HepG2 (cell line): ENCODE data around the gene ARHGAP10. TPM values are rescaled to one million over a fixed set of nuclear protein-coding genes. Genes with fewer than 3 reads are reported as not detected.

Source experiments
- HDAC1 ChIP-seq: sonication (generic); formaldehyde crosslinking; IDR thresholded peaks from 2 replicates; pipeline ENCODE4 v1.5.1; 2020; ENCODE audit warnings: mild to moderate bottlenecking, missing genetic modification reagents
- HNF1B ChIP-seq: sonication (generic); formaldehyde crosslinking; IDR thresholded peaks from 2 replicates; pipeline ENCODE4 v1.5.1; 2020; ENCODE audit warnings: mild to moderate bottlenecking, moderate library complexity, missing genetic modification reagents
- JUND ChIP-seq: sonication (generic); formaldehyde crosslinking; IDR thresholded peaks from 2 replicates; pipeline ENCODE4 v1.8.0; 2022; ENCODE audit warnings: mild to moderate bottlenecking, missing genetic modification reagents
- NR2F2 ChIP-seq: IDR thresholded peaks from 2 replicates; pipeline ENCODE4 v1.6.1; 2012; ENCODE audit warnings: low read depth, inconsistent platforms, borderline replicate concordance
- RFX5 ChIP-seq: IDR thresholded peaks from 2 replicates; pipeline ENCODE4 v1.6.1; 2011; ENCODE audit warnings: low read depth, low read length, improper control_type of control experiment
- SRSF1 ChIP-seq: fragments of 200-400 bp; formaldehyde crosslinking; optimal IDR thresholded peaks from 2 replicates; pipeline ENCODE3; 2017; ENCODE audit warnings: mild to moderate bottlenecking, low read depth, low read length, moderate library complexity
- TCF7L2 ChIP-seq: IDR thresholded peaks from 2 replicates; pipeline ENCODE4 v1.6.1; 2011; ENCODE audit warnings: mild to moderate bottlenecking, low read depth, low read length, moderate library complexity
- U2AF1 ChIP-seq: fragments of 200-400 bp; formaldehyde crosslinking; optimal IDR thresholded peaks from 2 replicates; pipeline ENCODE3; 2017; ENCODE audit warnings: mild to moderate bottlenecking, low read depth, low read length
- ZBTB40 ChIP-seq, 2 experiments: fragments of 450-650 bp in 1 of 2; sonication (generic) in 1 of 2; formaldehyde crosslinking in 1 of 2; IDR thresholded peaks; 2 replicates each; pipeline versions ENCODE4 v1.6.1 to v1.8.0; 2016 to 2022; ENCODE audit warnings: antibody characterized with exemption in 1 of 2, mild to moderate bottlenecking in 1 of 2, missing genetic modification reagents in 1 of 2
- ZMYM4 ChIP-seq: sonication (generic); formaldehyde crosslinking; IDR thresholded peaks from 2 replicates; pipeline ENCODE4 v1.8.1; 2023; ENCODE audit warnings: mild to moderate bottlenecking, missing genetic modification reagents
- ZNF335 ChIP-seq: sonication (generic); formaldehyde crosslinking; IDR thresholded peaks from 2 replicates; pipeline ENCODE4 v1.4.0; 2020; ENCODE audit warnings: missing genetic modification reagents
- ZSCAN12 ChIP-seq: sonication (generic); formaldehyde crosslinking; IDR thresholded peaks from 2 replicates; pipeline ENCODE4 v1.9.0; 2021; ENCODE audit warnings: mild to moderate bottlenecking, missing genetic modification reagents
- polyA plus RNA-seq, 8 experiments: library from polyadenylated mRNA; depleted of rRNA in 3 of 8; stranded (reverse) in 7 of 8; unstranded in 1 of 8; fragments of >200 nt; fragmentation: Illumina TruSeq in 4 of 8; extraction: Trizol in 4 of 8; gene quantifications; 2 replicates each; pipeline versions ENCODE4 v1.2.1 to v1.2.3, GENCODE V29; 2011 to 2016; ENCODE audit warnings: low read depth in 4 of 8, missing spikeins in 1 of 8, mixed read lengths in 1 of 8; ENCODE audit not compliant: insufficient read depth in 1 of 8
- total RNA-seq, 5 experiments: library from RNA; depleted of rRNA; stranded (reverse); fragments of >200 nt; fragmentation: Illumina TruSeq; extraction: Trizol; gene quantifications; 2 replicates each; pipeline ENCODE4 v1.2.3, GENCODE V29; 2016; ENCODE audit warnings: low read depth in 1 of 5
- TF ChIP-seq, protein P1 (sequence below): sonication (generic); formaldehyde crosslinking; IDR thresholded peaks from 2 replicates; pipeline ENCODE4 v1.9.0; 2021; ENCODE audit warnings: missing genetic modification reagents, mild to moderate bottlenecking, borderline replicate concordance
- TF ChIP-seq, protein P2 (sequence below): IDR thresholded peaks from 2 replicates; pipeline ENCODE4 v1.6.1; 2016; ENCODE audit warnings: low read depth, borderline replicate concordance

ARHGAP10 gene
- total and polyA plus RNA-seq, 2 of the 13 experiments (the other 11 are each of a cell fraction or from before 2014, with no cell fraction given) = 0.45 to 1.6 TPM

GRCh38 chr4:147683717-147684700 is 47.9 kb upstream of the ARHGAP10 start, which contains the start of gene PRMT9 (continued):
- TF ChIP-seq HNF1B (CRISPR knock-in tag) (no peak), ZNF335 (CRISPR knock-in tag) (no peak), RFX5 (no peak), JUND (CRISPR knock-in tag) (no peak), NR2F2 (no peak), HDAC1 (CRISPR knock-in tag) (peak; percentile 87), TCF7L2 (no peak), SRSF1 (no peak), U2AF1 (no peak), ZBTB40 (IDR thresholded peaks at IDR 0.05) (no peak), ZBTB40 (CRISPR knock-in tag; IDR thresholded peaks at IDR 0.05) (peak; percentile 73), ZSCAN12 (CRISPR knock-in tag) (0 out of 2 replicates have a peak, but pooled peaks have one; percentile 23), ZMYM4 (peak; percentile 95)
- TF ChIP-seq, protein P1, sequence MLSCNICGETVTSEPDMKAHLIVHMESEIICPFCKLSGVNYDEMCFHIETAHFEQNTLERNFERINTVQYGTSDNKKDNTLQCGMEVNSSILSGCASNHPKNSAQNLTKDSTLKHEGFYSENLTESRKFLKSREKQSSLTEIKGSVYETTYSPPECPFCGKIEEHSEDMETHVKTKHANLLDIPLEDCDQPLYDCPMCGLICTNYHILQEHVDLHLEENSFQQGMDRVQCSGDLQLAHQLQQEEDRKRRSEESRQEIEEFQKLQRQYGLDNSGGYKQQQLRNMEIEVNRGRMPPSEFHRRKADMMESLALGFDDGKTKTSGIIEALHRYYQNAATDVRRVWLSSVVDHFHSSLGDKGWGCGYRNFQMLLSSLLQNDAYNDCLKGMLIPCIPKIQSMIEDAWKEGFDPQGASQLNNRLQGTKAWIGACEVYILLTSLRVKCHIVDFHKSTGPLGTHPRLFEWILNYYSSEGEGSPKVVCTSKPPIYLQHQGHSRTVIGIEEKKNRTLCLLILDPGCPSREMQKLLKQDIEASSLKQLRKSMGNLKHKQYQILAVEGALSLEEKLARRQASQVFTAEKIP = no peak
- TF ChIP-seq, protein P2, sequence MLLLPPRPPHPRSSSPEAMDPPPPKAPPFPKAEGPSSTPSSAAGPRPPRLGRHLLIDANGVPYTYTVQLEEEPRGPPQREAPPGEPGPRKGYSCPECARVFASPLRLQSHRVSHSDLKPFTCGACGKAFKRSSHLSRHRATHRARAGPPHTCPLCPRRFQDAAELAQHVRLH (CRISPR knock-in tag) = peak; percentile 60; the same call in 1 of the 2 replicates
